ENCODE results near the gene WWP2. TPM values are rescaled to one million over a fixed set of nuclear protein-coding genes. Genes with fewer than 3 reads are reported as not detected.

Gene WWP2
- total and polyA plus RNA-seq, 2 donors (not counting 3 experiments of a cell fraction or from before 2014, with no cell fraction given) = 17.9 to 44.9 TPM

- no peaks in the 10 kb centered on the region for H3K9me1 ChIP-seq (replicated peaks; ENCODE audit: control insufficient read depth, extremely low read depth, insufficient read depth, low read length)
- H4K20me1 ChIP-seq (replicated peaks; ENCODE audit: control insufficient read depth, extremely low read depth, insufficient read depth, low read length) = no peaks in the 10 kb centered on the region
- TF ChIP-seq POLR2AphosphoS5 (IDR thresholded peaks at IDR 0.05; ENCODE audit: insufficient read depth, low read depth, low read length) = no peak
- TF ChIP-seq JUN (IDR thresholded peaks at IDR 0.05; ENCODE audit: borderline replicate concordance, insufficient read depth, insufficient read length, low read depth) = no peak
- TF ChIP-seq FOS (IDR thresholded peaks at IDR 0.05; ENCODE audit: borderline replicate concordance, insufficient read depth, low read length) = no peak
- no peak for TF ChIP-seq POLR2A (IDR thresholded peaks at IDR 0.05; ENCODE audit: low read depth, low read length)
- no peak for TF ChIP-seq GATA2 (IDR thresholded peaks at IDR 0.05; ENCODE audit: insufficient read depth, insufficient read length, low read depth, low read length)
- TF ChIP-seq MAX (IDR thresholded peaks at IDR 0.05; ENCODE audit: insufficient read depth, insufficient read length) = no peak
- TF ChIP-seq CTCF (IDR thresholded peaks at IDR 0.05; ENCODE audit: extremely low read depth in 1 of 2, insufficient read depth in 1 of 2, low read depth in 1 of 2, low read length in 2 of 2) = no peak
- no peak for TF ChIP-seq EZH2 (IDR thresholded peaks at IDR 0.05; ENCODE audit: borderline replicate concordance, low read depth, low read length, severe bottlenecking)
- no peak for TF ChIP-seq MYC (IDR thresholded peaks at IDR 0.05; ENCODE audit: low read depth, low read length)
- dilution Hi-C loops (cut with MboI; ENCODE audit: extremely low pct_ligation_motif_present, low sequenced_read_pairs) = no loop called here
- no peak overlapping the region for H3K4me3 ChIP-seq (replicated peaks in 1 of 3; ENCODE audit: insufficient read depth in 1 of 3, low read depth in 1 of 3, low read length in 3 of 3)
- no peak overlapping the region for H3K4me2 ChIP-seq (ENCODE audit: insufficient read depth, low read length)
- intact Hi-C loops (cut with micrococcal nuclease) = loop anchor here (2.0 kb wide), 1 partner anchor 24 kb away; no protein-coding TSS in a partner anchor
- H2AFZ ChIP-seq (ENCODE audit: low read depth, low read length) = no peak overlapping the region
- H3K79me2 ChIP-seq (ENCODE audit: control insufficient read depth, insufficient read depth, low read length) = no peaks in the 10 kb centered on the region
- ChIA-PET POLR2A (no interaction called here), CTCF (interaction anchor here (1.3 to 7.9 kb wide), 2 partner anchors 15 to 41 kb away, joined by 3 to 67 read pairs; partner anchors contain the start of gene NOB1)
- no peaks in the 10 kb centered on the region for H3K27me3 ChIP-seq (ENCODE audit: control insufficient read depth in 2 of 2, insufficient read depth in 2 of 2, low read length in 2 of 2)
- H3K36me3 ChIP-seq (ENCODE audit: control insufficient read depth in 2 of 2, extremely low read depth in 1 of 2, insufficient read depth in 2 of 2, low read length in 2 of 2) = peaks cover 33 to 43% of the 10 kb centered on the region in 2 experiments
- no peaks in the 10 kb centered on the region for H3K4me1 ChIP-seq (ENCODE audit: control insufficient read depth, extremely low read depth, insufficient read depth, low read length)
- H3K9me3 ChIP-seq (replicated peaks; ENCODE audit: control insufficient read depth, insufficient read depth, low read length) = no peaks in the 10 kb centered on the region
- H3K27ac ChIP-seq (ENCODE audit: insufficient read depth, low read depth, low read length) = no peak overlapping the region
- DNase-seq (ENCODE audit: low read depth, low spot score) (no peak), FAIRE-seq (no peak)
- H3K9ac ChIP-seq (replicated peaks; ENCODE audit: extremely low read depth, insufficient read depth, low read length) = no peak overlapping the region
- BruUV-seq (replicated peaks) = no TSS peak
Measured at GRCh38 chr16:69712914-69713581, 49.1 kb upstream of the WWP2 start.

Measured in endothelial cell of umbilical vein (primary cell).